Spleen (tissue), 11 donors: ENCODE results near the gene GGN. TPM values are rescaled to one million over a fixed set of nuclear protein-coding genes. Genes with fewer than 3 reads are reported as not detected.
"Not testable (repeated sequence)": the region's sequence is repeated elsewhere in the genome, so short reads cannot be mapped to it uniquely, and the experiment has no call there.

Source experiments
- DNase-seq: peaks from one replicate; pipeline ENCODE4 v3.0.0-alpha.2; 2020
- H3K27ac ChIP-seq, 8 donors: fragments of 200-600 bp; sonication (generic) in 7 of 8; 1 replicate in 4 of 8; 2 replicates in 4 of 8; pipeline versions ENCODE4 v1.5.0 to v1.8.0; 2016 to 2021; ENCODE audit warnings: inconsistent platforms in 4 of 8, mild to moderate bottlenecking in 4 of 8, moderate library complexity in 1 of 8
- H3K27me3 ChIP-seq, 7 donors: fragments of 200-600 bp; sonication (generic) in 6 of 7; replicated peaks in 1 of 7; 1 replicate in 4 of 7; 2 replicates in 3 of 7; pipeline versions ENCODE4 v1.5.0 to v1.8.0; 2016 to 2021; ENCODE audit warnings: inconsistent platforms in 3 of 7, mild to moderate bottlenecking in 1 of 7
- H3K36me3 ChIP-seq, 6 donors: fragments of 200-600 bp; sonication (generic) in 5 of 6; 1 replicate in 4 of 6; 2 replicates in 2 of 6; pipeline versions ENCODE4 v1.5.0 to v1.8.0; 2016 to 2021; ENCODE audit warnings: inconsistent platforms in 2 of 6
- H3K4me1 ChIP-seq, 6 donors: fragments of 200-600 bp; sonication (generic) in 5 of 6; 1 replicate in 3 of 6; 2 replicates in 3 of 6; pipeline versions ENCODE4 v1.5.0 to v1.8.0; 2016 to 2021; ENCODE audit warnings: inconsistent platforms in 3 of 6
- H3K4me3 ChIP-seq, 8 donors: fragments of 200-600 bp; sonication (generic) in 7 of 8; 1 replicate in 4 of 8; 2 replicates in 4 of 8; pipeline versions ENCODE4 v1.5.0 to v1.8.0; 2016 to 2021; ENCODE audit warnings: inconsistent platforms in 4 of 8, mild to moderate bottlenecking in 4 of 8, moderate library complexity in 2 of 8
- H3K9me3 ChIP-seq, 8 donors: fragments of 200-600 bp; sonication (generic) in 7 of 8; 1 replicate in 4 of 8; 2 replicates in 4 of 8; pipeline versions ENCODE4 v1.5.0 to v1.8.0; 2016 to 2021; ENCODE audit warnings: inconsistent platforms in 4 of 8
- CTCF ChIP-seq, 11 experiments: fragments of 200-600 bp in 7 of 11; fragments of 450-650 bp in 4 of 11; sonication (generic) in 4 of 11; IDR thresholded peaks in 8 of 11; conservative IDR thresholded peaks in 3 of 11; 1 replicate in 7 of 11; 2 replicates in 4 of 11; pipeline versions ENCODE4 v1.4.0 to v1.8.0; 2016 to 2021; ENCODE audit warnings: antibody characterized with exemption in 11 of 11, inconsistent platforms in 4 of 11, mild to moderate bottlenecking in 1 of 11
- POLR2A ChIP-seq, 3 donors: fragments of 450-650 bp; IDR thresholded peaks; one replicate each; pipeline ENCODE4 v1.5.1; 2017; ENCODE audit warnings: antibody characterized with exemption in 3 of 3, mild to moderate bottlenecking in 1 of 3
- POLR2AphosphoS5 ChIP-seq, 3 donors: sonication (generic); formaldehyde crosslinking; IDR thresholded peaks; one replicate each; pipeline ENCODE4 v1.5.1; 2017; ENCODE audit warnings: antibody characterized with exemption in 3 of 3
- WGBS, 5 donors: extraction: QIAGEN DNeasy Blood & Tissue Kit in 3 of 5; methylation state at CpG; one replicate each; pipeline versions ENCODE4 v1.1.5 to v1.1.7; 2013 to 2018; 5-methylcytosine and 5-hydroxymethylcytosine counted together
- intact Hi-C: fragments of 100-400 bp; cut with DNase I; formaldehyde crosslinking; loops from one replicate; pipeline ENCODE4 v1.15.0; 2023; ENCODE audit warnings: low total_unique reads
- polyA plus RNA-seq, 3 donors: library from polyadenylated mRNA; stranded (reverse); fragments of 200-250 nt; gene quantifications; one replicate each; pipeline ENCODE4 v1.2.1, GENCODE V29; 2013
- total RNA-seq, 7 donors: library from RNA; depleted of rRNA in 3 of 7; stranded (reverse); fragments of >200 nt in 3 of 7; fragmentation: NEBNext Ultra II Directional in 4 of 7; extraction: Animal tissue kit (Norgen Biotek cat#: 25700) in 4 of 7; gene quantifications; one replicate each; pipeline versions ENCODE4 v1.1.0 to v1.2.1, GENCODE V29; 2016 to 2021
- donor health status: healthy with polysubstance abuse.
- donor health status: DM: no; HTN: no; CAD: no; lungs with moderate emphysema.
- donor health status: DM: no; HTN: no; CAD: no.
- donor health status: Bipolar disorder and iron deficiency.
- donor health status: healthy.
- donor health status: DM: no; HTN: no; CAD: no.
- donor health status: DM: yes; HTN: yes; CAD: no.

Gene GGN
- total and polyA plus RNA-seq, 10 donors = 0.08 to 0.19 TPM; not detected in 8

- peaks cover 7 to 20% (median 12%) of the 10 kb centered on the region in 6 donors for H3K4me1 ChIP-seq
- 86 to 97% (median 93%) methylated on average over 2 of the region's 2 CpGs for WGBS, 5 donors
- no peaks in the 10 kb centered on the region for H3K9me3 ChIP-seq
- DNase-seq = no peak
- no peak overlapping the region for H3K4me3 ChIP-seq
- TF ChIP-seq CTCF (IDR thresholded peaks at IDR 0.05 in 8 of 11, conservative IDR thresholded peaks at IDR 0.05 in 3 of 11) (no peak), POLR2AphosphoS5 (IDR thresholded peaks at IDR 0.05) (no peak), POLR2A (IDR thresholded peaks at IDR 0.05) (no peak)
- no peak overlapping the region for H3K27ac ChIP-seq
- no peaks in the 10 kb centered on the region for H3K27me3 ChIP-seq
- intact Hi-C loops = no loop called here
- peaks cover 0 to 74% (median 0%) of the 10 kb centered on the region in 6 donors for H3K36me3 ChIP-seq
These were observed 46.9 kb downstream of the GGN start for GRCh38 chr19:38340927-38341326.

GRCh38 chr19:38339011-38339410 is 48.8 kb downstream of the GGN start:
- not testable (repeated sequence) for H3K9me3 ChIP-seq, H3K27me3 ChIP-seq, H3K27ac ChIP-seq, H3K4me3 ChIP-seq, DNase-seq
- peaks cover 7 to 29% (median 21%) of the 10 kb centered on the region in 6 donors for H3K4me1 ChIP-seq
- intact Hi-C loops = loop anchor here (5.0 kb wide), 1 partner anchor 33 kb away; the partner anchor contains the start of gene PSMD8
- 81 to 90% (median 87%) methylated on average over 4 of the region's 4 CpGs for WGBS, 5 donors
- H3K36me3 ChIP-seq = peaks cover 0 to 58% (median 0%) of the 10 kb centered on the region in 6 donors

GRCh38 chr19:38337360-38337653 is 50.5 kb downstream of the GGN start:
- 65 to 72% (median 69%) methylated on average over 10 of the region's 10 CpGs for WGBS, 5 donors
- intact Hi-C loops = loop anchor here (5.0 kb wide), 1 partner anchor 35 kb away; the partner anchor contains the start of gene PSMD8
- TF ChIP-seq POLR2A (IDR thresholded peaks at IDR 0.05) (no peak), POLR2AphosphoS5 (IDR thresholded peaks at IDR 0.05) (no peak), CTCF (IDR thresholded peaks at IDR 0.05 in 8 of 11, conservative IDR thresholded peaks at IDR 0.05 in 3 of 11) (no peak)
- Histone ChIP-seq H3K9me3 (no peaks in the 10 kb centered on the region), H3K4me3 (peak overlapping the region in 7 of 8 donors; percentile 57 to 93 (median 81)), H3K36me3 (peaks cover 0 to 41% (median 0%) of the 10 kb centered on the region in 6 donors), H3K27ac (peak overlapping the region in 7 of 8 donors; percentile 85 to 98 (median 97)), H3K27me3 (no peaks in the 10 kb centered on the region), H3K4me1 (peaks cover 7 to 29% (median 21%) of the 10 kb centered on the region in 6 donors)
- DNase-seq = no peak

GRCh38 chr19:38336638-38337359 is 51.0 kb downstream of the GGN start:
- peak overlapping the region; percentile 57 to 93 (median 80) for H3K4me3 ChIP-seq
- 5 to 8% (median 7%) methylated on average over 37 to 41 of the region's 41 CpGs for WGBS, 5 donors
- peaks cover 0 to 38% (median 0%) of the 10 kb centered on the region in 6 donors for H3K36me3 ChIP-seq
- H3K9me3 ChIP-seq = no peaks in the 10 kb centered on the region
- H3K27ac ChIP-seq = peak overlapping the region; percentile 76 to 98 (median 96)
- intact Hi-C loops = loop anchor here (5.0 kb wide), 1 partner anchor 36 kb away; the partner anchor contains the start of gene PSMD8
- DNase-seq = peak; percentile 98
- no peaks in the 10 kb centered on the region for H3K27me3 ChIP-seq
- peaks cover 7 to 29% (median 21%) of the 10 kb centered on the region in 6 donors for H3K4me1 ChIP-seq
- TF ChIP-seq CTCF (IDR thresholded peaks at IDR 0.05 in 8 of 11, conservative IDR thresholded peaks at IDR 0.05 in 3 of 11) (peak in 1 of 11 experiments; percentile 20), POLR2AphosphoS5 (IDR thresholded peaks at IDR 0.05) (no peak), POLR2A (IDR thresholded peaks at IDR 0.05) (no peak)
